ENCODE results near the gene DGKB. TPM values are rescaled to one million over a fixed set of nuclear protein-coding genes. Genes with fewer than 3 reads are reported as not detected.

Gene DGKB
- total and polyA plus RNA-seq, 8 donors: 0.16 to 1.3 (median 0.40) TPM

DNA sequence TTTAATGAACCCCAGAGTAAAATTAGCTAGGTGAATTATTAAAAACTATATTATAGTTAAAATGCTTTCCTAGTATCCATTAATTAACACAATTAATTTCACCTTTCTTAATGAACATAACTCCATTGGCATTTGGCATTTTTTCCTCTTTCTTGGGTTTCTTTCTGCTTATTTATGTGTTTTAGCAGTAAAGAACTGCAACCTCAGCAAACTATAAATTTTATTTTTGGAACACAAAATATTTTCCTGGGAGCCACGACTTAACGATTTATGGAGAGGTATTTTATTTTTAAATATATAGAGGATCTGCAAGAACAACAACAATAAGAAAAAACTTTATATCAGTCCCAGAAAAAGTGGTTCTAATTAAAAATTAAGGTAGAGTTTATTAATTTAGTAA lies 465.7 kb downstream of the DGKB start:
- Histone ChIP-seq H3K4me1 (no peaks in the 10 kb centered on the region), H3K36me3 (no peaks in the 10 kb centered on the region), H3K4me3 (no peak overlapping the region), H3K9me3 (no peaks in the 10 kb centered on the region), H3K27me3 (no peaks in the 10 kb centered on the region), H3K27ac (no peak overlapping the region)
- no peak for FAIRE-seq
- ATAC-seq: no peak
- intact Hi-C loops (cut with DNase I): no loop called here
- DNase-seq: no peak
- WGBS, 2 donors: 57 to 84% methylated on average over 2 of the region's 2 CpGs
- TF ChIP-seq, protein P1, sequence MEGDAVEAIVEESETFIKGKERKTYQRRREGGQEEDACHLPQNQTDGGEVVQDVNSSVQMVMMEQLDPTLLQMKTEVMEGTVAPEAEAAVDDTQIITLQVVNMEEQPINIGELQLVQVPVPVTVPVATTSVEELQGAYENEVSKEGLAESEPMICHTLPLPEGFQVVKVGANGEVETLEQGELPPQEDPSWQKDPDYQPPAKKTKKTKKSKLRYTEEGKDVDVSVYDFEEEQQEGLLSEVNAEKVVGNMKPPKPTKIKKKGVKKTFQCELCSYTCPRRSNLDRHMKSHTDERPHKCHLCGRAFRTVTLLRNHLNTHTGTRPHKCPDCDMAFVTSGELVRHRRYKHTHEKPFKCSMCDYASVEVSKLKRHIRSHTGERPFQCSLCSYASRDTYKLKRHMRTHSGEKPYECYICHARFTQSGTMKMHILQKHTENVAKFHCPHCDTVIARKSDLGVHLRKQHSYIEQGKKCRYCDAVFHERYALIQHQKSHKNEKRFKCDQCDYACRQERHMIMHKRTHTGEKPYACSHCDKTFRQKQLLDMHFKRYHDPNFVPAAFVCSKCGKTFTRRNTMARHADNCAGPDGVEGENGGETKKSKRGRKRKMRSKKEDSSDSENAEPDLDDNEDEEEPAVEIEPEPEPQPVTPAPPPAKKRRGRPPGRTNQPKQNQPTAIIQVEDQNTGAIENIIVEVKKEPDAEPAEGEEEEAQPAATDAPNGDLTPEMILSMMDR (IDR thresholded peaks at IDR 0.05): no peak

- 69 to 85% methylated on average over 2 of the region's 2 CpGs for WGBS, 2 donors
- ATAC-seq (no peak), DNase-seq (no peak), FAIRE-seq (no peak)
- Histone ChIP-seq H3K27ac (no peak overlapping the region), H3K4me1 (no peaks in the 10 kb centered on the region), H3K9me3 (no peaks in the 10 kb centered on the region), H3K36me3 (no peaks in the 10 kb centered on the region), H3K27me3 (no peaks in the 10 kb centered on the region), H3K4me3 (no peak overlapping the region)
- intact Hi-C loops (cut with DNase I): no loop called here
- TF ChIP-seq, protein P1 (IDR thresholded peaks at IDR 0.05): no peak
Observed at GRCh38 chr7:14432924-14433323, 469.6 kb downstream of the DGKB start.

GRCh38 chr7:14430926-14431325 lies 471.6 kb downstream of the DGKB start:
- no peaks in the 10 kb centered on the region for H3K9me3 ChIP-seq
- FAIRE-seq: no peak
- intact Hi-C loops (cut with DNase I): no loop called here

GRCh38 chr7:14425559-14425958 lies 477.0 kb downstream of the DGKB start:
- no peaks in the 10 kb centered on the region for H3K9me3 ChIP-seq
- H3K4me3 ChIP-seq: no peak overlapping the region
- no peaks in the 10 kb centered on the region for H3K27me3 ChIP-seq
- no peak for DNase-seq
- TF ChIP-seq, protein P1 (IDR thresholded peaks at IDR 0.05): no peak
- H3K4me1 ChIP-seq: no peaks in the 10 kb centered on the region
- WGBS, 2 donors: 43 to 64% methylated on average over 1 of the region's 1 CpG
- no peaks in the 10 kb centered on the region for H3K36me3 ChIP-seq
- ATAC-seq: no peak
- no peak for FAIRE-seq
- H3K27ac ChIP-seq: no peak overlapping the region
- intact Hi-C loops (cut with DNase I): no loop called here

More at GRCh38 chr7:14430926-14431325, 471.6 kb downstream of the DGKB start:
- TF ChIP-seq, protein P1 (IDR thresholded peaks at IDR 0.05): no peak
- Histone ChIP-seq H3K27me3 (no peaks in the 10 kb centered on the region), H3K27ac (no peak overlapping the region), H3K4me3 (no peak overlapping the region), H3K4me1 (no peaks in the 10 kb centered on the region), H3K36me3 (no peaks in the 10 kb centered on the region)
- 85 to 93% methylated on average over 3 of the region's 3 CpGs for WGBS, 2 donors
- ATAC-seq (no peak), DNase-seq (no peak)

- intact Hi-C loops (cut with DNase I): no loop called here
- no peak for FAIRE-seq
- no peak overlapping the region for H3K4me3 ChIP-seq
- ATAC-seq: no peak
- WGBS, 2 donors: 95 to 100% methylated on average over 1 of the region's 1 CpG
- no peaks in the 10 kb centered on the region for H3K9me3 ChIP-seq
- TF ChIP-seq, protein P1 (IDR thresholded peaks at IDR 0.05): no peak
- H3K27me3 ChIP-seq: no peaks in the 10 kb centered on the region
- no peaks in the 10 kb centered on the region for H3K36me3 ChIP-seq
- no peak overlapping the region for H3K27ac ChIP-seq
- peaks cover 0 to 2% (median 0%) of the 10 kb centered on the region in 3 donors for H3K4me1 ChIP-seq
- no peak for DNase-seq
Observed at GRCh38 chr7:14424675-14425074, 477.9 kb downstream of the DGKB start.
